Progenitor cell of endocrine pancreas (in vitro differentiated cells): ENCODE measurements around the gene ANXA7. TPM values are rescaled to one million over a fixed set of nuclear protein-coding genes. Genes with fewer than 3 reads are reported as not detected.
A peak's percentile ranks its signal among the peaks of the same experiment; 100 is the strongest.

Experiments
- DNase-seq: peaks from one replicate; pipeline ENCODE4 v3.0.0; 2021; ENCODE audit warnings: low spot score; ENCODE audit not compliant: unreplicated experiment
- H3K27ac Mint-ChIP-seq: 2 replicates; pipeline ENCODE4 v1.8.0; 2021; ENCODE audit warnings: mild to moderate bottlenecking, moderate library complexity, mixed read lengths
- H3K27me3 Mint-ChIP-seq: 2 replicates; pipeline ENCODE4 v1.8.0; 2021; ENCODE audit warnings: mixed read lengths
- H3K36me3 Mint-ChIP-seq: 2 replicates; pipeline ENCODE4 v1.8.0; 2022; ENCODE audit warnings: mixed read lengths; ENCODE audit not compliant: insufficient read depth
- H3K4me1 Mint-ChIP-seq: 2 replicates; pipeline ENCODE4 v1.8.0; 2021; ENCODE audit warnings: low read depth, mixed read lengths
- H3K4me3 Mint-ChIP-seq: 2 replicates; pipeline ENCODE4 v1.8.0; 2021; ENCODE audit warnings: low read depth, mild to moderate bottlenecking, moderate library complexity, mixed read lengths
- H3K9me3 Mint-ChIP-seq: 2 replicates; pipeline ENCODE4 v1.8.0; 2021; ENCODE audit warnings: low read depth, mixed read lengths
- CTCF ChIP-seq: fragments of 200-600 bp; sonication (generic); IDR thresholded peaks from one replicate; pipeline ENCODE4 v1.5.0; 2021; ENCODE audit warnings: antibody characterized with exemption, mild to moderate bottlenecking; ENCODE audit not compliant: unreplicated experiment
- total RNA-seq: library from RNA; stranded (reverse); gene quantifications from 2 replicates; pipeline ENCODE4 v1.2.1, GENCODE V29; 2021

ANXA7 gene
- total RNA-seq, 1 donor from 2014 or later: 58.9 TPM

GRCh38 chr10:73344269-73344668, 69.6 kb downstream of the ANXA7 start:
- Mint-ChIP-seq H3K36me3 (no peaks in the 10 kb centered on the region), H3K27me3 (no peaks in the 10 kb centered on the region), H3K9me3 (no peaks in the 10 kb centered on the region), H3K27ac (no peak overlapping the region), H3K4me3 (no peak overlapping the region), H3K4me1 (peaks cover 3% of the 10 kb centered on the region)
- no peak for DNase-seq
- TF ChIP-seq CTCF: no peak

- DNase-seq: no peak
- H3K9me3 Mint-ChIP-seq: no peaks in the 10 kb centered on the region
- H3K27ac Mint-ChIP-seq: peak overlapping the region; percentile 13
- no peaks in the 10 kb centered on the region for H3K4me1 Mint-ChIP-seq
- H3K4me3 Mint-ChIP-seq: no peak overlapping the region
- no peaks in the 10 kb centered on the region for H3K27me3 Mint-ChIP-seq
- H3K36me3 Mint-ChIP-seq: no peaks in the 10 kb centered on the region
- no peak for TF ChIP-seq CTCF
These were observed 73.7 kb downstream of the ANXA7 start for GRCh38 chr10:73340121-73340520.

GRCh38 chr10:73339436-73339835, 74.4 kb downstream of the ANXA7 start:
- Mint-ChIP-seq H3K27me3 (no peaks in the 10 kb centered on the region), H3K9me3 (no peaks in the 10 kb centered on the region), H3K27ac (no peak overlapping the region), H3K4me1 (no peaks in the 10 kb centered on the region), H3K36me3 (no peaks in the 10 kb centered on the region), H3K4me3 (no peak overlapping the region)
- no peak for DNase-seq
- TF ChIP-seq CTCF: no peak

- DNase-seq: no peak
- TF ChIP-seq CTCF: no peak
- Mint-ChIP-seq H3K4me3 (no peak overlapping the region), H3K9me3 (no peaks in the 10 kb centered on the region), H3K27ac (no peak overlapping the region), H3K27me3 (no peaks in the 10 kb centered on the region), H3K36me3 (no peaks in the 10 kb centered on the region), H3K4me1 (no peaks in the 10 kb centered on the region)
These were observed 75.0 kb downstream of the ANXA7 start for GRCh38 chr10:73338801-73339368.

- DNase-seq: no peak
These were observed 80.7 kb downstream of the ANXA7 start for GRCh38 chr10:73333202-73333601.

More at GRCh38 chr10:73333202-73333601, 80.7 kb downstream of the ANXA7 start:
- no peak overlapping the region for H3K27ac Mint-ChIP-seq
- H3K4me1 Mint-ChIP-seq: no peaks in the 10 kb centered on the region
- H3K27me3 Mint-ChIP-seq: peaks cover 4% of the 10 kb centered on the region
- H3K36me3 Mint-ChIP-seq: peaks cover 1% of the 10 kb centered on the region
- no peak for TF ChIP-seq CTCF
- no peak overlapping the region for H3K4me3 Mint-ChIP-seq
- H3K9me3 Mint-ChIP-seq: no peaks in the 10 kb centered on the region
